Choroid plexus epithelial cell (primary cell): ENCODE data around the gene FAM83E.

Source experiments
- DNase-seq: peaks from one replicate; pipeline ENCODE4 v3.0.0-alpha.2; 2010; ENCODE audit warnings: low read depth
- H3K4me3 ChIP-seq: 2 replicates; pipeline ENCODE4 v1.5.1; 2011; ENCODE audit warnings: low read depth, mild to moderate bottlenecking, control low read depth, low read length, moderate library complexity
- TF ChIP-seq, protein P1 (sequence below): conservative IDR thresholded peaks from 2 replicates; pipeline ENCODE4 v1.5.1; 2011; ENCODE audit warnings: low read depth, mild to moderate bottlenecking, control low read depth, inconsistent platforms, low read length, moderate library complexity

Gene FAM83E

DNA sequence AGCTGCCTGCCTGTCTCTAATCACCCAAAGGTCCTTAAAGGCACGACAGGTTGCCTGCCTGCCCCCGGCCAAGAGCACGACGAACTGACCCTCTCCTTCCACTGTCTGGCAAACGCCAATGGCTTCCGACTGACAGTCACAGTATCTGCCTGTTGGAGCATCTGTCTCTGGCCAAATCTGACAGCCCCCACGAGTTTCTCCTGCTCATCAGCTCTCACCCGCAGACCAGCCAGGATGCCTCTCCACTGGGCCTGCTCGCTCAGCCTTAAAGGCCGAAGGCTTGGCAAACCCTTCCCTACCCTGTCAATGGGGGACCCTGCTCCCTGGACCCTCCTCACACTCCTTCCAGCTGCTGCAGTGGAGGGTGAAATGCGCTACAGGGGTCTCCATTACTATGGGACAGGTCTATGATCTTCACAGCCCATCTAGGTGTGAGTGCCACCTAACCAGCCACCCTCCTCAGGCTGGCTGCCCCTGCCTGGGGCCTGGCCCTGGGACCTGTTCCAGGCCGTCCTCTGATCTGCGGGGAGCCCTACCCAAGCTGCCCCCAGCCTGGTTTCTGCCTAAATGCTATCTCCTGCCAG, 932 bp downstream of the FAM83E start:
- H3K4me3 ChIP-seq: no peak overlapping the region
- TF ChIP-seq, protein P1, sequence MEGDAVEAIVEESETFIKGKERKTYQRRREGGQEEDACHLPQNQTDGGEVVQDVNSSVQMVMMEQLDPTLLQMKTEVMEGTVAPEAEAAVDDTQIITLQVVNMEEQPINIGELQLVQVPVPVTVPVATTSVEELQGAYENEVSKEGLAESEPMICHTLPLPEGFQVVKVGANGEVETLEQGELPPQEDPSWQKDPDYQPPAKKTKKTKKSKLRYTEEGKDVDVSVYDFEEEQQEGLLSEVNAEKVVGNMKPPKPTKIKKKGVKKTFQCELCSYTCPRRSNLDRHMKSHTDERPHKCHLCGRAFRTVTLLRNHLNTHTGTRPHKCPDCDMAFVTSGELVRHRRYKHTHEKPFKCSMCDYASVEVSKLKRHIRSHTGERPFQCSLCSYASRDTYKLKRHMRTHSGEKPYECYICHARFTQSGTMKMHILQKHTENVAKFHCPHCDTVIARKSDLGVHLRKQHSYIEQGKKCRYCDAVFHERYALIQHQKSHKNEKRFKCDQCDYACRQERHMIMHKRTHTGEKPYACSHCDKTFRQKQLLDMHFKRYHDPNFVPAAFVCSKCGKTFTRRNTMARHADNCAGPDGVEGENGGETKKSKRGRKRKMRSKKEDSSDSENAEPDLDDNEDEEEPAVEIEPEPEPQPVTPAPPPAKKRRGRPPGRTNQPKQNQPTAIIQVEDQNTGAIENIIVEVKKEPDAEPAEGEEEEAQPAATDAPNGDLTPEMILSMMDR: no peak
- DNase-seq: no peak

DNA sequence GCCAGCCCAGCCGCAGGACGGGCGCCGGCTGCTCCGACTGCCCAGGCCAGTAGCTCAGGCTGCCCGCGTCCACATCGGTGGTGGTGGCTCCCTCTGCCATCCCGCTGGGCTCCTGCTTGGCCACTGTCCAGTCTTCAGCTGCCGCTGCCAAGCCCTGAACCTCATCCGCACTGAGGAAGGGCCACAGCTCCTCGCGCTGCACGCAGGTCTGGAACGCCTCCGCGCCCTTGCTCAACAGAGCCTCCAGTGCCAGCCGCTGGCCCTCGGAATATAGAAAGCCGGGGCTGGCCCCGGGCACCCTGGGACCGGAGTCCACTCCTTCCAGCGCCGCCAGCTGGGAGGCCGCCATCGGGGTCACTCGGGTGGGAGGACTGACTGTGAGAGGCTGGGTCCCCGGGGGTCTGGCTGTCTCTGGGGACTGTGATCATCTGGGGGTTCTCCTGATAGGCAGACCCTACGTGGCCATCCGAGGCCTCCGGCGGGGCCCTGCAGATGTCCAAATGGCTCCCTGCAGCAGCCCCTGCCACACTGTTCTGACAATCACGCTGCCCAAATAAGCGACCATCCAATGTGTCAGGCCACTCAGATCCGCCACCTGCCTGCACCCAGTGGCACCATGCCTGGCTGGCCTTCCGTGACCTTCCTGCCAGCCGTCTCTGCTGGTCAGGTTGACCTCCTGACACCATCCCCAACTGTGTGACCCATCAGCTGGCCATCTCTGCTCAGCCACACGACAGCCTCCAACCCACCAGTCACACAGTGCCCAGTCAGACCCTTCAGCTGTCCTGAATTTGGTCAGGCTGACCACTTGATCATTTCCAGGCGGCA, 1.6 kb downstream of the FAM83E start:
- DNase-seq: no peak
- TF ChIP-seq, protein P1: no peak
- H3K4me3 ChIP-seq: no peak overlapping the region

DNA sequence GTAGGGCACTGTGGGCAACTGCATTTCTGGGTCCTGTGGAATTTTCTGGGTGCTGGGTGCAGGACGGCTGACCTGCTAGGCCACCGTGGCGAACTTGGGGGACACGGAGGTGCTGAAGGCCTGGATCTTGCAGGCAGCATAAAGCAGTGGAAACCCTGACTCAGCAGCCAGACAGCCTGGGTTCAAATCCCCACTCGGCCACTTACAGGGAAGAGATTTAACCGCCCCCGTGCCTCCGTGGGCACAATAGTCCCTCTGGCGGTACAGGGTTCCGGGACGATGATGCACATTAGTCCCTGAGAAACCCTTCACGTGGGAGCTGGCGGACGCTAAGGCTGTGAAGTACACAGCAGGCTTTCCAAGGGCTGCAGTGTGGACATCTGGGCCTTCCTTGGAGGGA, 3.0 kb downstream of the FAM83E start:
- TF ChIP-seq, protein P1: no peak
- no peak overlapping the region for H3K4me3 ChIP-seq
- DNase-seq: no peak

DNA sequence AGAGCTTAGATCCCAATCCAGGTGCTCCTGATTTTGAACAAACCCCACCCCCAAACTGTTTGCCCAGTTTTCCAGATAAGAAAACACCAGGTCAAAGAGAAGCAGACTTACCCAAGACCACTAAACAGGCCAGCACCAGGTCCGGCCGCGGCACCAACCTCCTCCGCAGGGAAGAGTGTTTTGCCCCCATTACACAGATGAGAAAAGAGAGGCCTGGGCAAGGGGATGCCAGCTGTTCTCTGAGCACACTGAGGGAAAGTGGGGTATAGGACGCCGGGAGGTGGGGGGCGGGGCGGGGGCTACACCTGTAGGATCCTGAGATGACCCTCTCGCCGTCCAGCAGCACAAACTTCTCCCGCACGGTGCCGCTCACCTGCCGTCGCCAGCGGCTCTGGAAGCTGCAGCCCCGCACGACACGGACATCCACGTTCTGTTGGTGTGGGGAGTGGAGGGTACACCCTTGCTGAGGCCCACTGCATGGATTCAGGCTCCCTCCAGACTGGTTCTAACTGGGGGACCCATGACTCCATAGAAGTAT, 5.2 kb downstream of the FAM83E start:
- H3K4me3 ChIP-seq: no peak overlapping the region
- TF ChIP-seq, protein P1: no peak
- no peak for DNase-seq

DNA sequence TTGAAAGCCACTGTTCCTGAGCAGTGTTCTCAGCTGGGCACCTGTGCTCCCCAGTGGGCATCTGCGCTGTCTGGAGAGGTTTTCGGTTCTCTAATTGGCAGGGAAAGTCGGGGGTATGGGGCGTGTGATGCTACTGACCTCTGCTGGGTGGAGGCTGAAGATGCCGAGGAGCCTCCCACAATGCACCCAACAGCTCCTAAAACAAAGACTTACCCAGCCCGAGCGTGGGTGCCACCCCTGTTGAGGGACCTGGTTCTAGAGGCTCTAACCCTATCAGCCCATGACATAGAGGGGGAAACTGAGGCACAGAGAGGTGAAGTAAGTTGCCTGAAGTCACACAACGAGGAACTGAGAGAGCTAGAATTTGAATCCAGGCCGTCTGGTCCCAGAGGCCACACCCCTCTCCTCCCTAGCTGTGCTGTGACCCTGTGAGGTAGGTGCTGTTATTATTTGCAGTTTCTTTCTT, 6.0 kb downstream of the FAM83E start:
- H3K4me3 ChIP-seq: no peak overlapping the region
- DNase-seq: peak; percentile 52

DNA sequence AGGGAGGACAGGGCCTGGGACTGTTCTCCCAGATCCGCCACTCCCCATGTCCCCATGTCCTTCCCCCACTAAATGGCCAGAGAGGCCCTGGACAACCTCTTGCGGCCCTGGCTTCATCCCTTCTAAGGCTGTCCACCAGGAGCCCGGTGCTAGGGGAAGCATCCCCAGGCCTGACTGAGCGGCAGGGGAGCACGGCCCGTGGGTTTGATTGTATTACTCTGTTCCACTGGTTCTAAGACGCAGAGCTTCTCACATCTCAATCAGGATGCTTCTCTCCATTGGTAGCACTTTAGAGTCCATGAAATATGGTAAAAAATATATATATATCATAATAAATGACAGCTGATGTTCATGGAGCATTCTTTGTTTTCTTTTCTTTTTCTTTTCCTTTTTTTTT, 7.5 kb downstream of the FAM83E start:
- TF ChIP-seq, protein P1: no peak
- DNase-seq: no peak
- no peak overlapping the region for H3K4me3 ChIP-seq

More for the DNA sequence above, 6.0 kb downstream of the FAM83E start:
- TF ChIP-seq, protein P1: peak; percentile 67
